ENCODE data around the gene FBXO10.
"Not testable (repeated sequence)": the region's sequence is repeated elsewhere in the genome, so short reads cannot be mapped to it uniquely, and the experiment has no call there.

The FBXO10 gene

DNA sequence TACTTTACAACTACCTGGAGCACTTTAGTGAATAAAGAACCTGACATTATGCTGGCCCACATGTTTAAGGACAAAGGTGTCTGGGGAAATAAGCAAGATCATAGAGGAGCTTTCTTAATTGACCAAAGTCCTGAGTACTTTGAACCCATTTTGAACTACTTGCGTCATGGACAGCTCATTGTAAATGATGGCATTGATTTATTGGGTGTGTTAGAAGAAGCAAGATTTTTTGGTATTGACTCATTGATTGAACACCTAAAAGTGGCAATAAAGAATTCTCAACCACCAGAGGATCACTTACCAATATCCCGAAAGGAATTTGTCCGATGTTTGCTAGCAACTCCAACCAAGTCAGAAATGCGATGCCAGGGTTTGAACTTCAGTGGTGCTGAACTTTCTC, 98.7 kb downstream of the FBXO10 start:
- not testable (repeated sequence) for DNase-seq (ENCODE audit: low read depth)

DNA sequence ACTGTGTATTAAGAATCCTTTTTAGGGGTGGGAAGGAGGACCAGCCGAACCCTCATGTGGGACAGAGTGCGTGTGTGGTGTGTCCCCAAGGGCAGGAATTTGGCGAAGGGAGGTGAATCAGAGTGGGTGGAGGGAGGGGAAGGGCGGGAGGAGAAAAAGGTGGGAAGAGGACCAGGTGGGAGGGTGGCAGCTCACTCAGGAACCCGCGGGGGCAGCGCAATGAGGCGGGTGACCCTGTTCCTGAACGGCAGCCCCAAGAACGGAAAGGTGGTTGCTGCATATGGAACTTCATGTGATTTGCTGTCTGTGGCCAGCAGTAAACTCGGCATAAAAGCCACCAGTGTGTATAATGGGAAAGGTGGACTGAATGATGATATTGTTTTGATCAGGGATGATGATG, 99.2 kb downstream of the FBXO10 start:
- no peak for DNase-seq (ENCODE audit: low read depth)

DNA sequence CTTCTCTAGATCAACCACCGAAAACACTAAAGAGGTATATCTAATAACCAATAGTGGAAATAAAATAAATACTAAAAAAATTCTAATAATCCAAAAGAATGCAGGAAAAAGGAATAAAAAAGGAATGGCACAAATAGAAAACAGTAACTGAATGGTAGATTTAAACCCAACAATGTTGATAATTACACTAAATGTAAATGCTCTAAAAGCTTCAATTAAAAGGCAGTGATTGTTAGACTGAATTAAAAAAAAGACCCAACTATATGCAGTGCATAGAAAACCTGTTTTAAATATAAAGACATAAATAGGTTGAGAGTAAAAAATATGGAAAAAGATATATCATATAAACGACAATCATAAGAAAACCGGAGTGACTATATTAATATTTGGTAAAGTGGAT, 101.7 kb downstream of the FBXO10 start:
- DNase-seq (ENCODE audit: low read depth) = no peak

DNA sequence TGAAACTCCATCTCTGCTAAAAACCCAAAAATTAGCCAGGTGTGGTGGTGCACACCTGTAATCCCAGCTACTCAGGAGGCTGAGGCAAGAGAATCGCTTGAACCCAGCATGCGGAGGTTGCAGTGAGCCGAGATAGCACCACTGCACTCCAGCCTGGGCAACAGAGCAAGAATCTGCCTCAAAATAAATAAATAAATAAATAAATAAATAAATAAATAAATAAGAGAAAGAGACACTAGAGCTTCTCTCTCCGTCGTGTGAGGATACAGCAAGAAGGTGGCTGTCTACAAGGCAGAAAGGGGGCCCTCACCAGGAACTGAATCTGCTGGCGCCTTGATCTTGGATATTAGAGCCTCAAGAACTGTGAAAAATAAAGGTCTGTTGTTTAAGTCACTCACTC, 102.2 kb downstream of the FBXO10 start:
- not testable (repeated sequence) for DNase-seq (ENCODE audit: low read depth)

DNA sequence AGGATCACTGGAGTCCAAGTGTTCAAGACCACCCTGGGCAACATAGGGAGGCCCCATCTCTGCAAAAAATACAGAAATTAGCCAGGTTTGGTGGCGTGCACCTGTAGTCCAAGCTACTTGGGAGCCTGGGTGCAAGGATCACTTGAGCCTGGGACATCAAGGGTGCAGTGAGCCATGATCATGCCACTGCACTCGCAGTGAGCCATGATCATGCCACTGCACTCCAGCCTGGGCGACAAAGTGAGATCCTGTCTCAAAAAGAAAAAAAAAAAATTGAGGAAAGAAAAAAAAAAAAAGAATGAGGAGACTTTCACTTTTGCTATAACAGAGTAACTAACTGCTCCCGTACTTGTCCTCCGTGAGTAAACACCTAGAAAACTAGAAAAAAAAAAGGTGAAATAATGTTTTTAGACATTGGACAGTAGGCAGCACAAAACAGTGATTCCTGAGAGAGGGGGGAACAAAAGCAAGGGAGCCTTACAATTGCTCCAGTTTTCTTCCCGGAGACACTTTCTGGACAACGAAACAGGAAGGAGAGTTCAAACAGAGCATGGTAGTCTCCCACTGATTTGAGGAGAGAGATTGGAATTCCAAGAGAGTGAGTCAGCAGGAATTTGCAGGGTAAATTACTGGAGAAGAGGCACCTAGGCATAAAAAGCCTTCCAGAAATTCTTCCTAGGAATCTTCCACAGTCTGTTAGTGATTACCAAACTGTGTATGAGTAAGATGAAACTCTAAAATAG, 104.1 kb downstream of the FBXO10 start:
- DNase-seq (ENCODE audit: low read depth) = peak; percentile 97

DNA sequence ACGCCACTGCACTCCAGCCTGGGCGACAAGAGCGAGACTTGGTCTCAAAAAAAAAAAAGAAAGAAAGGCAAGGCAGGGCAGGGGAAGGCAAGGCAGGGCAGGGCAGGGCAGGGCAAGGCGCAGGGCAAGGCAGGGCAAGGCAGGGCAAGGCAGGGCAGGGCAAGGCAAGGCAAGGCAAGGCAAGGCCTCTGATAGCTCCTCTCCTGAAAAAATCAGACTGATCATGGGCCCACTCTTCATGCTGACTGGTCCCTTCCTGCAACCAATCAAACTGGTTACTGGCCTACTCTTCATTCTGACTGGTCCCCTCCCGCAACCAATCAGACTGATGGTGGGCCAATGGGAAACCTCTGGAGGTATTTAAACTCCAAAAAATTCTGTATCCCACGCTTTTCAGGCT, 107.6 kb downstream of the FBXO10 start:
- DNase-seq (ENCODE audit: low read depth) = no peak

DNA sequence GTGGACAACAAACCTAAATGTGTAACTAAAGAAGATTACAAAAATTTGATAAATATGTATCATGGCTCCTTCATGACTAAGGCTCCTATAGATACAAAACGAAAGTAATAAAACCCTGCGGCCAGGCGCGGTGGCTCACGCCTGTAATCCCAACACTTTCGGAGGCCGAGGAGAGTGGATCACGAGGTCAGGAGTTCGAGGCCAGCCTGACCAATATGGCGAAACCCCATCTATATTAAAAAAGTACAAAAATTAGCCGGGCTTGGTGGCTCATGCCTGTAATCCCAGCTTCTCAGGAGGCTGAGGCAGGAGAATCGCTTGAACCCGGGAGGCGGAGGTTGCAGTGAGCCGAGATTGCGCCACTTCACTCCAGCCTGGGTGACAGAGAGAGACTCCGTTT, 108.7 kb downstream of the FBXO10 start:
- not testable (repeated sequence) for DNase-seq (ENCODE audit: low read depth)

DNA sequence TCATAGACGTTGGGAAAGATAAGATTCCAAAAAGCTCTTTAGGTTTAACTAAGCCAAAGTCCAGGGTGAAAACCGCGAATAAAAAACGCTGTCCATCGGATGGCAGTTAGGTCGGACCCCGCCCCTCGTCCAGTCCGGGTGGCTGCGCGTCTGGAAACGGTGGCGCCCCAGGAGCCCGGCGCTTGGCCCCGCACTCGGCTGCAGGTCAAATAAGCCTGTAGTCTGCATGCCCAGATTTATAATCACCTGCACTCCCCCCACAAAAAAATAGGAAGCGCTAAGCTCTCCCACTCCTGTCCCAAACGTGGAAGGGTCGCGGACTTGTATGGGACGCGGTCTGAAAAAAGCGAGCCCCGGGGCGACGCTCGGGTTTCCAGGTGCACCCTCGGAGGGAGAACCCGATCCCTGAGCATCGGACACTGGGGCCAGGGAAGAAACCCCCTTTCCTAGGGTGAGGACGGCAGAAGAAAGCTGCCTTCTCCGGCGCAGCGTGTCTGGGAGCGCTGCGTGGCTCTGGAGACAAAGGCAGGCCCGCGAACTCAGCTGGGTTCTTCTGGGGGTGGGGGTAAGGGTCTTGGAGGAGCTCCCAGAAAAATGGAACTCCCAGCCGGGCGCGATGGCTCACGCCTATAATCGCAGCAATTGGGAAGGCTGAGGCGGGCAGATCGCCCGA, 110.0 kb downstream of the FBXO10 start:
- DNase-seq (ENCODE audit: low read depth) = no peak

DNA sequence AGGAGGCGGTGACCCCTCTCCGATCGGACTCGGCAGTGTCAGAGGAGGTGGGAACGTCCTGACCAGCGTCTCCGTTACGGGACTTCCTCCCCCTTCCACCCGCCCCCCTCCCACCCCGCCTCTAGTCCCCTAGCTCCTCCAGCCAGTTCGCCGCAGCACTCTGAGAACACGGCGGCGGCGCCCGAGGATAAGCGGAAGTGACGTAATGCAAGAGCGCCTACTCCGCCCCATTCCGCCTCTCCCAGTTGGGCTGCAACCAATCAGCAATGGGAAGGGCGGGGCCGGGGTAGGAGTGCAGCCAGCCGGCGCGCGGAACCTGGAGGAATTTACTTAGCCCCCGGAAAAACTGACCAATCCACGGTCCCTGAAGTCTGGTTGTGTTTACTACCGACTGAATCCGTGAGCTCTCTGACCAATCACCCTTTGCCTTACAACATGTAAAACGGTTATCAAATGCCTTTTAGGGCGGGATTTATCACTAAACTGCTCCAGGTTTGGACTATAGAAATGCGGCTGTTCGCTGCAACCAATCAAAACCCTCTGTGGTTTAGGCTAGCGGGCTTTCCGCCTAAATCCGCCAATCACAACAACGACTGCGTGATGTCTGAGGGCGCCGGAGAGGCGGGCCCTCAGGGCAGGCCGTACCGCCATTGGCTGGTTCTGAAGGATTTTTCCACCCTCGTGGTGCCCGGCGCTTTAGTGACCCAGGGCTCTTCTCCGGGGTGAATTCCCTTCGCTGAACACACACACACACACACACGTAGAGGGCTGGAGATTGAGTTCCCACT, 110.7 kb downstream of the FBXO10 start, which contains the start of gene ZBTB5:
ZBTB5 (minus strand) TSS at position 202 of the 788 bp plus-strand sequence. CDS start 22,899 bp downstream, outside the sequence.
- DNase-seq (ENCODE audit: low read depth) = peak; percentile 99

DNA sequence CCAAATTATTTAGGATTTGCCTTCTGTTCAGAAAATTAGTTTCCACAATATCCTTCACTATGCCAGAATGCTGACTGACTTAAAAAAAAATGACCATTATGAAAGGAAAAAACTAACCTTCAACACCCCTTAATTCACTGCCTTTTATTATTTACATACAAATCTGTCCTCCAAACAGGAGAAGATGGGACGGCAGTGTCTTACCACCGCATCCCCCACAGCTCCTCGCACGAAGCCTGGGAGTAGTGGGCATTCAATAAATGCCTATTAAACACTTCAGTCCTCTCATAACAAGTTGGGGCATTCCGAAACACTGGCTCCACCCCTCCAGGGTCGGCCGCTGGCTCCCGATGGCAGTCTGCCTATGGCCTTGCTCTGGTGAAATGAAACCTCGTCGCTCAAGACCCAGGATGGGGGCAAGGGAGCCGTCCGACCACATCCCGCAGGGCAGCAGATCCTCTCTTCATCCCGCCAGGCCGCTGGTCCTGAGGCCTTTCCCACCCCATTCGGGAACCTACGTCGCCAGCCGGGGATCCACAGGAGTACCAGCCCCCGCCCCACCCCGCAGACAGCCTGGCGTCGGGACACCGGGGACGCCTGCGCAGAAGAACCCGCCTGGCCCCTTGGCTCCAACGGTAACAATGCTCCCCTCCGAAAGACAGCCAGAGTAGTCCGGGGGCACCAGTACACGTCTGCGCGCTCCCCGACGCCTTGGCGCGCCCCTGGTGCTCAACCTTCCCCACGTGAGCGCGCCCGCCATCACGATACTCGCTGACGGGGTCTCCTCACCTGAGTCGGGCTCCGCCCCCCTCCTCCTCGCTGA, 111.5 kb downstream of the FBXO10 start:
- peak; percentile 50 for DNase-seq (ENCODE audit: low read depth)

DNA sequence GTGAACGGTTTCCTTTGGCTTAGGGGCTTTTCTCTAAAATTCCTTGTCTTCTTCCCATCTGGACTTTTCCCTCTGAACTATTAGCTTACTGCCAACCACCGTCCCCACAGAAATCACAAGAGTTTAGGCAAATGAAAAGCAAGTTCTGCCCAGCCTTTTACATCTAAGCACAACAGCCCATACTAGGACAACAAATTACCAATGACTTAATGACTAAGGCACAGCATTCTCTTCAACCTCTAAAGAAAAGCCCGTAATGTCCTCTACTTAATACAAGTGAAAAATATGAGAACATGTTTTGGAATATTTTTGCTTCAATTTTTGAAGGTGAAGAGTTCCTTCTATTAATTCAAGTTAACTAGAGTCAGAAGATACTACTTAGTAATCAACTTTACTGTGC, 112.2 kb downstream of the FBXO10 start:
- DNase-seq (ENCODE audit: low read depth) = no peak
